ENCODE measurements around the gene LRFN3.

LRFN3 gene

DNA sequence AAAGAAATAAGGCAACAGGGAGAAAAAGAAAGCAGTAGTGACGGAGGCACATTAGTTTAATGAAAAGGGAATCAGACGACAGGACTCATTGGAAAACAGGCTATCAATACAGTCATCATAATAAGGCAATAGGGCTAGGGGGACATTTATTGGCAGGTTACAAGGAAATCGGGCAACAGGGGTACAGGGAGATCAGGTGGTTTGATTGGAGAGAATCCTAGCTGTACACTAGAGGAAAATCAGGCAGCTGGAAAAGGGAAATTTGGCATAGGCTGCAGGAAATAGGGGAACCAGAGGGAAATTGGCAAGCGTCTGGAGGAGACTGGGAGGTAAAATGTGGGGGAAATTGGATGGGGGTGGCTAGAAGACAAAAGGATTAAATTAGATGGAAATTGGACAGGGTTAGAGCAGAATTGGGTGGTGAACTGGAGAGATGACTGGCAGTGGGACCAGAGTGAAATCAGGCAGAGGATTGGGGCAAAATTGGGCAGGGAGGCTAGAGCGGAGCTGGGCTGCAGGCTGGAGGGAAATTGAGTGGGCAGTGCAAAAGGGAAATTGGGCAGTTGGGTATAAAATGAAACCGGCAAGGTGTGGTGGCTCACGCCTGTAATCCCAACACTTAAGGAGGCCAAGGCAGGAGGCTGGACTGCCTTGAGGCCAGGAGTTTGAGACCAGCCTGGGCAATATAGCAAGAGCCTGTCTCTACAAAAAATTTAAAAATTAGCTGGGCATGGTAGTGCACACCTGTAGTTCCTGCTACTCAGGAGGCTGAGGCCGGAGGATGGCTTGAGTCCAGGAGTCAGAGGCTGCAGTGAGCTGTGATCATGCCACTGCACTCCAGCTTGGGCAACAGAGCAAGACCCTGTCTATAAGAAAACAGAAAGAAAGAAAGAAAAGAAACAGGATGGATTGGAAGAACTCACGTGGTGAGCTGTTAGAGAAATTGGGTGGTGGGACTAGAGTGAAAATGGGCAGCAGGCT is 7.4 kb downstream of the LRFN3 start:
- H2AFZ ChIP-seq (ENCODE audit: low read length): no peak overlapping the region
- H3K9me3 ChIP-seq (ENCODE audit: insufficient read depth, low read depth, low read length): no peaks in the 10 kb centered on the region
- H3K36me3 ChIP-seq (ENCODE audit: insufficient read depth, low read length): no peaks in the 10 kb centered on the region
- TF ChIP-seq, protein P1, sequence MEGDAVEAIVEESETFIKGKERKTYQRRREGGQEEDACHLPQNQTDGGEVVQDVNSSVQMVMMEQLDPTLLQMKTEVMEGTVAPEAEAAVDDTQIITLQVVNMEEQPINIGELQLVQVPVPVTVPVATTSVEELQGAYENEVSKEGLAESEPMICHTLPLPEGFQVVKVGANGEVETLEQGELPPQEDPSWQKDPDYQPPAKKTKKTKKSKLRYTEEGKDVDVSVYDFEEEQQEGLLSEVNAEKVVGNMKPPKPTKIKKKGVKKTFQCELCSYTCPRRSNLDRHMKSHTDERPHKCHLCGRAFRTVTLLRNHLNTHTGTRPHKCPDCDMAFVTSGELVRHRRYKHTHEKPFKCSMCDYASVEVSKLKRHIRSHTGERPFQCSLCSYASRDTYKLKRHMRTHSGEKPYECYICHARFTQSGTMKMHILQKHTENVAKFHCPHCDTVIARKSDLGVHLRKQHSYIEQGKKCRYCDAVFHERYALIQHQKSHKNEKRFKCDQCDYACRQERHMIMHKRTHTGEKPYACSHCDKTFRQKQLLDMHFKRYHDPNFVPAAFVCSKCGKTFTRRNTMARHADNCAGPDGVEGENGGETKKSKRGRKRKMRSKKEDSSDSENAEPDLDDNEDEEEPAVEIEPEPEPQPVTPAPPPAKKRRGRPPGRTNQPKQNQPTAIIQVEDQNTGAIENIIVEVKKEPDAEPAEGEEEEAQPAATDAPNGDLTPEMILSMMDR (conservative IDR thresholded peaks at IDR 0.05; ENCODE audit: low read length): no peak
- no peak for TF ChIP-seq EZH2phosphoT487 (IDR thresholded peaks at IDR 0.05; ENCODE audit: borderline replicate concordance)
- H3K9ac ChIP-seq (ENCODE audit: low read depth, low read length, poor library complexity, severe bottlenecking): no peak overlapping the region
- H3K9me2 ChIP-seq (replicated peaks; ENCODE audit: low read depth, low read length): no peaks in the 10 kb centered on the region
- no peaks in the 10 kb centered on the region for H3K79me2 ChIP-seq (ENCODE audit: insufficient read depth, low read length)
- H3F3A ChIP-seq (ENCODE audit: low read depth): no peaks in the 10 kb centered on the region
- H3K27me3 ChIP-seq (ENCODE audit: insufficient read depth, low read length, poor library complexity, severe bottlenecking): no peaks in the 10 kb centered on the region
- H3K4me3 ChIP-seq (ENCODE audit: low read length, poor library complexity, severe bottlenecking): no peak overlapping the region
- no peaks in the 10 kb centered on the region for H4K20me1 ChIP-seq (ENCODE audit: insufficient read depth, low read length, poor library complexity, severe bottlenecking)
- no peaks in the 10 kb centered on the region for H3K4me1 ChIP-seq (ENCODE audit: insufficient read depth, low read length, poor library complexity, severe bottlenecking)
- no peak overlapping the region for H3K4me2 ChIP-seq (ENCODE audit: low read depth, low read length, poor library complexity, severe bottlenecking)

DNA sequence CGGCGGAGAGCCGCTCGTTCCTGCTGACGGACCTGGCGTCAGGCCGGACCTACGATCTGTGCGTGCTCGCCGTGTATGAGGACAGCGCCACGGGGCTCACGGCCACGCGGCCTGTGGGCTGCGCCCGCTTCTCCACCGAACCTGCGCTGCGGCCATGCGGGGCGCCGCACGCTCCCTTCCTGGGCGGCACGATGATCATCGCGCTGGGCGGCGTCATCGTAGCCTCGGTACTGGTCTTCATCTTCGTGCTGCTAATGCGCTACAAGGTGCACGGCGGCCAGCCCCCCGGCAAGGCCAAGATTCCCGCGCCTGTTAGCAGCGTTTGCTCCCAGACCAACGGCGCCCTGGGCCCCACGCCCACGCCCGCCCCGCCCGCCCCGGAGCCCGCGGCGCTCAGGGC is 8.4 kb downstream of the LRFN3 start:
- no peaks in the 10 kb centered on the region for H3K9me2 ChIP-seq (replicated peaks; ENCODE audit: low read depth, low read length)
- no peaks in the 10 kb centered on the region for H3K36me3 ChIP-seq (ENCODE audit: insufficient read depth, low read length)
- H2AFZ ChIP-seq (ENCODE audit: low read length): no peak overlapping the region
- no peaks in the 10 kb centered on the region for H3K9me3 ChIP-seq (ENCODE audit: insufficient read depth, low read depth, low read length)
- no peak overlapping the region for H3K4me3 ChIP-seq (ENCODE audit: low read length, poor library complexity, severe bottlenecking)
- H3F3A ChIP-seq (ENCODE audit: low read depth): no peaks in the 10 kb centered on the region
- H3K9ac ChIP-seq (ENCODE audit: low read depth, low read length, poor library complexity, severe bottlenecking): no peak overlapping the region
- H3K4me2 ChIP-seq (ENCODE audit: low read depth, low read length, poor library complexity, severe bottlenecking): no peak overlapping the region
- no peaks in the 10 kb centered on the region for H3K4me1 ChIP-seq (ENCODE audit: insufficient read depth, low read length, poor library complexity, severe bottlenecking)
- H3K79me2 ChIP-seq (ENCODE audit: insufficient read depth, low read length): no peaks in the 10 kb centered on the region
- TF ChIP-seq, protein P1 (conservative IDR thresholded peaks at IDR 0.05; ENCODE audit: low read length): no peak
- TF ChIP-seq EZH2phosphoT487 (IDR thresholded peaks at IDR 0.05; ENCODE audit: borderline replicate concordance): no peak
- H3K27me3 ChIP-seq (ENCODE audit: insufficient read depth, low read length, poor library complexity, severe bottlenecking): no peaks in the 10 kb centered on the region
- H4K20me1 ChIP-seq (ENCODE audit: insufficient read depth, low read length, poor library complexity, severe bottlenecking): no peaks in the 10 kb centered on the region

DNA sequence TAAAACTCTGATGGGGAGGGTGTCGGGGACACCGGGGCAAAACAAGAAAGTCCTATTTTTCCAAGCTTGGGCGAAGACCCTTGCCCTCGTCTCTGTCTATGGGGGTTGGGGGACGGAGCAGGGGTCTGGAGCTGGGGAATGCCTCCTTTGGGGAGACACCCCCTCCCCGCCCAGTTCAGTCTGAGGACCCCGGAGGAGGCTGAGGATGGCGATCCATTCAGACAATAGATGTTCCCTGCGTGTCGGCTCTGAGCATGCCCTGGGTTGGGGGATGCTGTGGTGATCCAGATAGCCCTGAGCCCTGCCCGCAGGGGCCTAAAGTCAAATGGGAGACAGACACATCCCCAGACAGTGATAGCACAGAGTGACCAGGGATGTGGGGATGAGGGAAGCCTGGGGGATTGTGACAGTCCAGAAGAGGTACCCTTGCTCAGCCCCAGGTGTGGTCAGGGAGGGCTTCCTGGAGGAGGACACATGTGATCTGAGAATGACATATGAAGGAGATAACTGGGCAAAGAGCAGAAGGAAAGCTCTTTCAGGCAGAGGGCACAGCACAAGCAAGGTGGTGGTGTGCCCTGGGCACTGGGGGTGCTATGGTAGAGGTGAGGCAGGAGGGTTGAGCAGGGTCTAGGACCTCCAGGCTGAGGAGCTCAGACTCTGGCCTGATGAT is 9.1 kb downstream of the LRFN3 start:
- TF ChIP-seq, protein P1 (conservative IDR thresholded peaks at IDR 0.05; ENCODE audit: low read length): no peak
- TF ChIP-seq EZH2phosphoT487 (IDR thresholded peaks at IDR 0.05; ENCODE audit: borderline replicate concordance): no peak
- no peaks in the 10 kb centered on the region for H3K9me3 ChIP-seq (ENCODE audit: insufficient read depth, low read depth, low read length)
- H3K27me3 ChIP-seq (ENCODE audit: insufficient read depth, low read length, poor library complexity, severe bottlenecking): no peaks in the 10 kb centered on the region
- H3K4me1 ChIP-seq (ENCODE audit: insufficient read depth, low read length, poor library complexity, severe bottlenecking): no peaks in the 10 kb centered on the region
- no peaks in the 10 kb centered on the region for H4K20me1 ChIP-seq (ENCODE audit: insufficient read depth, low read length, poor library complexity, severe bottlenecking)
- H3K36me3 ChIP-seq (ENCODE audit: insufficient read depth, low read length): no peaks in the 10 kb centered on the region
- H3F3A ChIP-seq (ENCODE audit: low read depth): no peaks in the 10 kb centered on the region
- H3K79me2 ChIP-seq (ENCODE audit: insufficient read depth, low read length): no peaks in the 10 kb centered on the region
- no peaks in the 10 kb centered on the region for H3K9me2 ChIP-seq (replicated peaks; ENCODE audit: low read depth, low read length)
- no peak overlapping the region for H2AFZ ChIP-seq (ENCODE audit: low read length)
- no peak overlapping the region for H3K9ac ChIP-seq (ENCODE audit: low read depth, low read length, poor library complexity, severe bottlenecking)
- H3K4me3 ChIP-seq (ENCODE audit: low read length, poor library complexity, severe bottlenecking): no peak overlapping the region
- no peak overlapping the region for H3K4me2 ChIP-seq (ENCODE audit: low read depth, low read length, poor library complexity, severe bottlenecking)
